Thoracic aorta (tissue), 2 donors: Measurements from ENCODE around the gene ACAA1. TPM values are rescaled to one million over a fixed set of nuclear protein-coding genes. Genes with fewer than 3 reads are reported as not detected.

Source experiments
- ATAC-seq: fragments of 150-250 bp; one replicate; pipeline ENCODE4 v1.8.0; 2017; ENCODE audit warnings: low read depth; ENCODE audit not compliant: insufficient number of reproducible peaks, low FRiP score
- DNase-seq: peaks from one replicate; pipeline ENCODE4 v3.0.0-alpha.2; 2020; ENCODE audit warnings: low spot score
- H3K27ac ChIP-seq, 2 donors: fragments of 200-600 bp; sonication (generic); 1 replicate in 1 of 2; 2 replicates in 1 of 2; pipeline ENCODE4 v1.5.1; 2016; ENCODE audit warnings: mild to moderate bottlenecking in 2 of 2, moderate library complexity in 2 of 2
- H3K27me3 ChIP-seq: fragments of 200-600 bp; sonication (generic); replicated peaks from 2 replicates; pipeline ENCODE4 v1.6.0; 2016; ENCODE audit warnings: mild to moderate bottlenecking; ENCODE audit not compliant: insufficient read depth
- H3K36me3 ChIP-seq: fragments of 200-600 bp; sonication (generic); one replicate; pipeline ENCODE4 v1.5.1; 2016
- H3K4me1 ChIP-seq, 2 donors: fragments of 200-600 bp; sonication (generic); 1 replicate in 1 of 2; 2 replicates in 1 of 2; pipeline versions ENCODE4 v1.5.1 to v1.6.0; 2016; ENCODE audit warnings: low read depth in 2 of 2, mild to moderate bottlenecking in 1 of 2; ENCODE audit not compliant: control insufficient read depth in 1 of 2
- H3K4me3 ChIP-seq: fragments of 200-600 bp; sonication (generic); 2 replicates; pipeline ENCODE4 v1.5.1; 2016; ENCODE audit warnings: mild to moderate bottlenecking
- H3K9me3 ChIP-seq: fragments of 200-600 bp; sonication (generic); 2 replicates; pipeline ENCODE4 v1.5.1; 2016
- total RNA-seq, 2 donors: library from RNA; depleted of rRNA; stranded (reverse); fragments of >200 nt; gene quantifications; one replicate each; pipeline versions ENCODE4 v1.1.0 to v1.2.3, GENCODE V29; 2016
- TF ChIP-seq, protein P1 (sequence below): fragments of 200-600 bp; sonication (generic); IDR thresholded peaks from one replicate; pipeline ENCODE4 v1.5.1; 2019; ENCODE audit warnings: antibody characterized with exemption

The ACAA1 gene
- total RNA-seq, 2 donors from 2014 or later: 34.8 to 37.6 TPM

DNA sequence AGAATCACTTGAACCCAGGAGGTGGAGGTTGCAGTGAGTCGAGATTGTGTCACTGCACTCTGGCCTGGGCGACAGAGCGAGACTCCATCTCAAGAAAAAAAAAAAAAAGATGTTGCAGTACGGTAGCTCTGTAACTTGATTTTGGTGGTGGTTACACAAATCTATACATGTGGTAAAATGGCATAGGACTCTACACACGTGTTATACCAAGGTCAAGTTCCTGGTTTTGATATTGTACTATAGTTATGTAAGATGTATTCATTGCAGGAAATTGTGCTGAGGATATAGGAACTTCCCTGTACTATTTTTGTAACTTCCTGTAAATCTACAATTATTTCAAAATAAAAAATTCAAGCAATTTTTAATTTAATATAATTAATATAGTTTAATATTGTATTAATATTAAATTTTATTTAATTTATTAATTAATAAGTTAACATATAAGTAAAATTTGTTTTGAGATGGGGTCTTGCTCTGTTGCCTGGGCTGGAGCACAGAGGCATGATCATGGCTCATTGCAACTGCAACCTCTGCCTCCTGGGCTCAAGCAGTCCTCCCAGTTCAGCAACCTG lies 11.5 kb upstream of the ACAA1 start:
- ATAC-seq: no peak
- no peak overlapping the region for H3K27ac ChIP-seq
- TF ChIP-seq, protein P1, sequence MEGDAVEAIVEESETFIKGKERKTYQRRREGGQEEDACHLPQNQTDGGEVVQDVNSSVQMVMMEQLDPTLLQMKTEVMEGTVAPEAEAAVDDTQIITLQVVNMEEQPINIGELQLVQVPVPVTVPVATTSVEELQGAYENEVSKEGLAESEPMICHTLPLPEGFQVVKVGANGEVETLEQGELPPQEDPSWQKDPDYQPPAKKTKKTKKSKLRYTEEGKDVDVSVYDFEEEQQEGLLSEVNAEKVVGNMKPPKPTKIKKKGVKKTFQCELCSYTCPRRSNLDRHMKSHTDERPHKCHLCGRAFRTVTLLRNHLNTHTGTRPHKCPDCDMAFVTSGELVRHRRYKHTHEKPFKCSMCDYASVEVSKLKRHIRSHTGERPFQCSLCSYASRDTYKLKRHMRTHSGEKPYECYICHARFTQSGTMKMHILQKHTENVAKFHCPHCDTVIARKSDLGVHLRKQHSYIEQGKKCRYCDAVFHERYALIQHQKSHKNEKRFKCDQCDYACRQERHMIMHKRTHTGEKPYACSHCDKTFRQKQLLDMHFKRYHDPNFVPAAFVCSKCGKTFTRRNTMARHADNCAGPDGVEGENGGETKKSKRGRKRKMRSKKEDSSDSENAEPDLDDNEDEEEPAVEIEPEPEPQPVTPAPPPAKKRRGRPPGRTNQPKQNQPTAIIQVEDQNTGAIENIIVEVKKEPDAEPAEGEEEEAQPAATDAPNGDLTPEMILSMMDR: no peak

DNA sequence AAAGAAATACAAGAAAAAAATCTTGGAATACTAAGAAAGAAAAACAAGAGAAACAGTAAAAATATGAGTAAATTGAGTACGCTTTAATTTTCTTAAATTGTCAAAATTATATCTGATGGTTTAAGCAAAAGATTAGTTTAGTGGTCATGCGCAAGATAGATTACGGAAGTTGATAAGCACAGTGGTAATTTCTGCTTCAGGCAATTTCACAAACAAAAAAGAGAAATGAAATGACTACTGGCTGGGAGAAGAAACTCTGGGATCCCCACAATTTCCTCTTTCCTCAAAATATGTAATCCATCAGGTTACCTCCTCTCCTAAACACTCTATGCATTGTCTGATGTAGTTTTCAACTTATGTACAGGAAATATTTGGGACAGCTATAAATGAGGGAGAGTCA lies 10.5 kb upstream of the ACAA1 start:
- Histone ChIP-seq H3K9me3 (no peaks in the 10 kb centered on the region), H3K4me3 (no peak overlapping the region), H3K27me3 (no peaks in the 10 kb centered on the region), H3K4me1 (no peaks in the 10 kb centered on the region), H3K36me3 (no peaks in the 10 kb centered on the region), H3K27ac (no peak overlapping the region)
- TF ChIP-seq, protein P1: no peak
- ATAC-seq (no peak), DNase-seq (no peak)

More for the DNA sequence above, 11.5 kb upstream of the ACAA1 start:
- DNase-seq: no peak
- Histone ChIP-seq H3K36me3 (no peaks in the 10 kb centered on the region), H3K4me1 (no peaks in the 10 kb centered on the region), H3K4me3 (no peak overlapping the region), H3K27me3 (no peaks in the 10 kb centered on the region), H3K9me3 (no peaks in the 10 kb centered on the region)

DNA sequence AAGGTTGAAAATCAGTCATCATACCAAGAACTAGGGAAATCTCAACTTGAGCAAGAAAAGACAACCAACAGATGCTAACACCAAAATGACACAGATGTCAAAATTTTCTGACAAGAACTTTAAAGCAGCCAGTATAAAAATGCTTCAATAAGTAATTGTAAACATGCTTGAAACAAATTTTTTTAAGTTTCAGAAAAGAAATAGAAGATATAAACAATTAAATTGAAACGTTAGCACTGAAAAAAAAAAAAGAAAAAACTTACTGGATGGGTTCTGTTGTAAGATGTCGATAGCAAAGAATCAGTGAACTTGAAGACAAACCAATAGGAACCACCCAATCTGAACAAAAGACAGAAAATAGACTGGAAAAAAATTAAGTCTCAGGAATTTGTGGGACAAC lies 9.6 kb upstream of the ACAA1 start:
- TF ChIP-seq, protein P1: no peak
- Histone ChIP-seq H3K27ac (no peak overlapping the region), H3K4me1 (no peaks in the 10 kb centered on the region), H3K27me3 (no peaks in the 10 kb centered on the region), H3K36me3 (no peaks in the 10 kb centered on the region), H3K9me3 (no peaks in the 10 kb centered on the region), H3K4me3 (no peak overlapping the region)
- no peak for DNase-seq
- no peak for ATAC-seq

DNA sequence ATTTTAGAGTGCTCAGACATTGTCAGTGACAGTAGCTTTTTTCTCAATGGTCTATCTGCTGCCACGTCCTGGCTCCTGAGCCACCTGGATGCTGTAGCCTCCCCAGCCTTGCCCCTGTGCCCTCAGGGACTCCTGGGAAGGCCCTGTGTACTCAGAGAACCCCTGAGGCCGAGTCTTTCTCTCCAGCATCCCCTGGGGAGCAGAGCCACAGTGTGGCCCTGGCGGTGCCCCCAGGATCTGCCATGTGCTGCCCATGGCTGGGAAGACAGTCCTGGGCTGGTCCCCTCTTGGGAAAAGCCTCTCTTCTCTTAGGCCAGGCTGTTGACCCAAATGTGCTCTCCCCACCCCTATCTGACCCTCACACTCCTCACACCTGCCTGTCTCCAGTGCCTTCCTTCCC lies 6.6 kb upstream of the ACAA1 start:
- DNase-seq (no peak), ATAC-seq (no peak)
- TF ChIP-seq, protein P1: no peak

DNA sequence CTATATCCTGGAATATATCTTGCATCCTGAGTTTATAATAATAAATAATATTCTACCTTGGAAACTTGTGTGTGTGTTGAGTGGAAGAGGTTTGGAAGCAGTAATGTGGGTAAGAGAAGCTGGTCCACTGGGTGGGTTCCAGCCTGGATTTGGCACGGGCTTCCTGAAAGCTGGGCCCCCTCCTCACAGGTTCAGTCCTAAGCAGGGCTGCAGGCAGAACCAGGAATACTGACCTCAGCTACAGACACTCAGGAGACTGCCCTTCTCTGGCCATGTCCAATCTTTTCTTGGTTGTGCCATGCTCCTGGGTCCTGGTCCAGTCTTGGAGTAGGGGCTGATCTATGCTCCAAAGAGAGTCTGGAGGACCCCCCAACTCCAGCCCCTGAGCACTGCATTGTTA lies 6.0 kb upstream of the ACAA1 start:
- no peaks in the 10 kb centered on the region for H3K27me3 ChIP-seq
- H3K27ac ChIP-seq: no peak overlapping the region
- no peak overlapping the region for H3K4me3 ChIP-seq
- ATAC-seq: no peak
- no peak for DNase-seq
- no peaks in the 10 kb centered on the region for H3K9me3 ChIP-seq
- H3K36me3 ChIP-seq: no peaks in the 10 kb centered on the region
- peaks cover 6 to 21% of the 10 kb centered on the region in 2 donors for H3K4me1 ChIP-seq
- TF ChIP-seq, protein P1: no peak

More for the DNA sequence above, 6.6 kb upstream of the ACAA1 start:
- H3K27ac ChIP-seq: no peak overlapping the region
- no peaks in the 10 kb centered on the region for H3K27me3 ChIP-seq
- H3K36me3 ChIP-seq: no peaks in the 10 kb centered on the region
- H3K4me3 ChIP-seq: no peak overlapping the region
- H3K9me3 ChIP-seq: no peaks in the 10 kb centered on the region
- H3K4me1 ChIP-seq: peaks cover 5 to 18% of the 10 kb centered on the region in 2 donors
